Glutamatergic neuron (in vitro differentiated cells): Measurements from ENCODE around the gene CCDC187. TPM values are rescaled to one million over a fixed set of nuclear protein-coding genes. Genes with fewer than 3 reads are reported as not detected.
A peak's percentile ranks its signal among the peaks of the same experiment; 100 is the strongest.

ENCODE experiments used
- DNase-seq: peaks from one replicate; pipeline ENCODE4 v3.0.0; 2022
- H3K27ac Mint-ChIP-seq: one replicate; pipeline ENCODE4 v1.8.0; 2020; ENCODE audit warnings: mild to moderate bottlenecking, mixed read lengths, inconsistent platforms; ENCODE audit not compliant: unreplicated experiment
- H3K27me3 Mint-ChIP-seq: one replicate; pipeline ENCODE4 v1.8.0; 2020; ENCODE audit warnings: mild to moderate bottlenecking, moderate library complexity, mixed read lengths, inconsistent platforms; ENCODE audit not compliant: unreplicated experiment
- H3K36me3 Mint-ChIP-seq: one replicate; pipeline ENCODE4 v1.8.0; 2020; ENCODE audit warnings: mild to moderate bottlenecking, mixed read lengths, inconsistent platforms; ENCODE audit not compliant: unreplicated experiment
- H3K4me1 Mint-ChIP-seq: one replicate; pipeline ENCODE4 v1.8.0; 2020; ENCODE audit warnings: mild to moderate bottlenecking, low read depth, mixed read lengths, inconsistent platforms; ENCODE audit not compliant: unreplicated experiment
- H3K4me3 Mint-ChIP-seq: one replicate; pipeline ENCODE4 v1.8.0; 2020; ENCODE audit warnings: mild to moderate bottlenecking, mixed read lengths, inconsistent platforms; ENCODE audit not compliant: unreplicated experiment
- H3K9me3 Mint-ChIP-seq: one replicate; pipeline ENCODE4 v1.8.0; 2020; ENCODE audit warnings: mild to moderate bottlenecking, moderate library complexity, mixed read lengths, inconsistent platforms; ENCODE audit not compliant: unreplicated experiment
- total RNA-seq: library from RNA; stranded (reverse); fragmentation: NEBNext Ultra II Directional; extraction: Animal tissue kit (Norgen Biotek cat#: 25700); gene quantifications from one replicate; pipeline ENCODE4 v1.2.1, GENCODE V29; 2021; ENCODE audit not compliant: unreplicated experiment
- TF ChIP-seq, protein P1 (sequence below): fragments of 200-600 bp; sonication (generic); IDR thresholded peaks from one replicate; pipeline ENCODE4 v1.5.0; 2021; ENCODE audit not compliant: partially characterized antibody, unreplicated experiment

The CCDC187 gene
- total RNA-seq, 1 donor from 2014 or later: 15.8 TPM

DNA sequence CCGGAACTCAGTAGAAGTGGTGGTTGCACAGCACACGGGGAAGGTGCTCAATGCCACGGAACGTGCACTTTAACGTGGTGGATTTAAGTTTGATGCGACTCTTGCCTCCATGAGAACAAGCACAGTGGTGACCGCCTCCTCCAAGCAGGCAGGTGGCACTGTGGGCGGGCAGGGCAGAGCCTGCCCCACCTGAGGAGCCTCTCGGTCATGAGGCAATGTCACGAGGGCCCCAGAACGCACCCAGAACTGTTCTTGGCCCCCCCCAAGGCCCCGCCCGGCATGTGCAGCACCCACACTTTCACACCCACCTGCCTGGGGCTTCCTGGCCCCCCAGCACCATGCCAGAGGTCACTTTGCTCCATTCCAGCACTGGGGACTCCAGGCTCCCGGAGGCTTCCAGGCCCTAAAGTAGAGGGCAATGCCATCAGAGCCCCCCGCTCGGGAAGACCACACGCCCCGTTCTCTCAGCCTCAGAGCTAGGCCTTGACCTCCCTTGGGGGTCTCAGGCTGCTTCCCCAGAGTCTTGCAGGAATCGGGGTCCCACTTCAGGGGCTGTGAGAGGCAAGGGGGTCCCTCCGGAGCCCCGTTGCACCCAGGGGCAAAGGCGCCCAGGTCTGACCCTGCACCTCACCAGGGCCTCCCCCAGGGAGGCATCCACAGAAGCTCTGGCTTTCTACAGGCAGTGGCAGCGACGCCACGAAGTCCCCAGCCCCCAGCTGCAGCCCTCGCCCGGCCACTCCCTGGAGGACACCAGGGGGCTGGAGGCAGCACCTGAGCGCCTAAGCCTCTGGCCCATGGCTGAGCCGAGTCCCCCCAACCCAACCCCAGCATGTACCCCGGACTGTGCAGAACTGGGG, 14.0 kb downstream of the CCDC187 start:
- DNase-seq: no peak
- Mint-ChIP-seq H3K27me3 (peaks cover 4% of the 10 kb centered on the region), H3K36me3 (peaks cover 6% of the 10 kb centered on the region), H3K27ac (no peak overlapping the region), H3K4me3 (no peak overlapping the region), H3K9me3 (peaks cover 4% of the 10 kb centered on the region), H3K4me1 (no peaks in the 10 kb centered on the region)
- TF ChIP-seq, protein P1, sequence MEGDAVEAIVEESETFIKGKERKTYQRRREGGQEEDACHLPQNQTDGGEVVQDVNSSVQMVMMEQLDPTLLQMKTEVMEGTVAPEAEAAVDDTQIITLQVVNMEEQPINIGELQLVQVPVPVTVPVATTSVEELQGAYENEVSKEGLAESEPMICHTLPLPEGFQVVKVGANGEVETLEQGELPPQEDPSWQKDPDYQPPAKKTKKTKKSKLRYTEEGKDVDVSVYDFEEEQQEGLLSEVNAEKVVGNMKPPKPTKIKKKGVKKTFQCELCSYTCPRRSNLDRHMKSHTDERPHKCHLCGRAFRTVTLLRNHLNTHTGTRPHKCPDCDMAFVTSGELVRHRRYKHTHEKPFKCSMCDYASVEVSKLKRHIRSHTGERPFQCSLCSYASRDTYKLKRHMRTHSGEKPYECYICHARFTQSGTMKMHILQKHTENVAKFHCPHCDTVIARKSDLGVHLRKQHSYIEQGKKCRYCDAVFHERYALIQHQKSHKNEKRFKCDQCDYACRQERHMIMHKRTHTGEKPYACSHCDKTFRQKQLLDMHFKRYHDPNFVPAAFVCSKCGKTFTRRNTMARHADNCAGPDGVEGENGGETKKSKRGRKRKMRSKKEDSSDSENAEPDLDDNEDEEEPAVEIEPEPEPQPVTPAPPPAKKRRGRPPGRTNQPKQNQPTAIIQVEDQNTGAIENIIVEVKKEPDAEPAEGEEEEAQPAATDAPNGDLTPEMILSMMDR: no peak

GRCh38 chr9:136287960-136288753, 15.7 kb downstream of the CCDC187 start:
- TF ChIP-seq, protein P1: no peak
- H3K27me3 Mint-ChIP-seq: peaks cover 4% of the 10 kb centered on the region
- no peak overlapping the region for H3K27ac Mint-ChIP-seq
- H3K4me3 Mint-ChIP-seq: no peak overlapping the region
- H3K36me3 Mint-ChIP-seq: peaks cover 6% of the 10 kb centered on the region
- peaks cover 5% of the 10 kb centered on the region for H3K9me3 Mint-ChIP-seq
- no peak for DNase-seq
- H3K4me1 Mint-ChIP-seq: no peaks in the 10 kb centered on the region

DNA sequence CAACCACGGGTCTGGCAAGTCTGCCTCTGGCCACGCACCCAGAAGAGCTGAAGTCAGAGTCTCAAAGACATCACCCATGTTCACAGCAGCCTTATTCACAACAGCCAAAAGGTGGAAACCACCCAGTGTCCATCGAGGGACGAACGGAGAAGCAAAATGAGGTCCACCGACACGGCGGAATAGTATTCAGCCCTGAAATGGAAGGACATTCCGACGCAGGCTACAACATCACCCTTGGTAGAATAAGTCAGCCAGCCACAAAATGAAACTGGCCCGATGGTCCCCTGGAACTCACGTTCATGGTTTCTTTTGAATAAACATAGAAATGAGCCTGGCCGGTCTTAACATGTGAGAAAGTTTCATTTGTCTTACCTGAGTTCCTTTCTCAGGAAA, 16.9 kb downstream of the CCDC187 start:
- Mint-ChIP-seq H3K36me3 (peaks cover 6% of the 10 kb centered on the region), H3K27ac (no peak overlapping the region)
- TF ChIP-seq, protein P1: no peak

GRCh38 chr9:136286359-136286986, 17.4 kb downstream of the CCDC187 start:
- no peaks in the 10 kb centered on the region for H3K4me1 Mint-ChIP-seq
- H3K27ac Mint-ChIP-seq: no peak overlapping the region
- TF ChIP-seq, protein P1: no peak
- peaks cover 6% of the 10 kb centered on the region for H3K9me3 Mint-ChIP-seq
- H3K4me3 Mint-ChIP-seq: no peak overlapping the region
- DNase-seq: no peak
- H3K27me3 Mint-ChIP-seq: peaks cover 4% of the 10 kb centered on the region
- H3K36me3 Mint-ChIP-seq: peaks cover 6% of the 10 kb centered on the region

More for the DNA sequence above, 16.9 kb downstream of the CCDC187 start:
- Mint-ChIP-seq H3K4me1 (no peaks in the 10 kb centered on the region), H3K27me3 (peaks cover 4% of the 10 kb centered on the region), H3K4me3 (peak overlapping the region; percentile 0), H3K9me3 (peaks cover 6% of the 10 kb centered on the region)
- no peak for DNase-seq
